Occipital lobe (tissue), 2 donors: ENCODE measurements around the gene NCF2. TPM values are rescaled to one million over a fixed set of nuclear protein-coding genes. Genes with fewer than 3 reads are reported as not detected.

Experiments used
- DNase-seq: peaks from one replicate; lab custom pipeline; 2025; lab: John Stamatoyannopoulos, UW
- total RNA-seq: library from RNA; depleted of rRNA; stranded (reverse); fragments of >200 nt; gene quantifications from one replicate; pipeline ENCODE4 v1.2.3, GENCODE V29; 2014

Gene NCF2
- total RNA-seq, 1 donor from 2014 or later = 4.8 TPM

DNA sequence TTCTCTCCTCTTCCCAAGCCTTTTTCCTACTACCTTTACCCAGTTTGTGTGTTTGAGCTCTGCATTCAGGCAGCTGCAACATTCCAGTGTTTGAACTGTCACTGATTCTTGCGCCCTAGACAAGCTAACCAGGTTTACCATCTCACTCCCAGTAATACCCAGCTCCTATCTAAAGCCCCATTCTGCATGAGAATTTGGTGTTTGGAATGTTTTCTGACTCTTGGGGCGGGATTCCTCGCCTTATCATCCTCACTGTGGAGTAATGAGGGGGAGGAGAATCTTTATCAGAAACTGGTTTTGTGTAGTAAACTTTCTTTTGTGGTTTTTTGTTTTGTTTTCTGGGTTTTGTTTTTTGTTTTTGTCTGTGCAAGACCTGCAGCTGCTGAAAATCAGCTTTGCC lies 36.5 kb downstream of the NCF2 start:
- DNase-seq = no peak

GRCh38 chr1:183553331-183553730 lies 36.9 kb downstream of the NCF2 start:
- no peak for DNase-seq

DNA sequence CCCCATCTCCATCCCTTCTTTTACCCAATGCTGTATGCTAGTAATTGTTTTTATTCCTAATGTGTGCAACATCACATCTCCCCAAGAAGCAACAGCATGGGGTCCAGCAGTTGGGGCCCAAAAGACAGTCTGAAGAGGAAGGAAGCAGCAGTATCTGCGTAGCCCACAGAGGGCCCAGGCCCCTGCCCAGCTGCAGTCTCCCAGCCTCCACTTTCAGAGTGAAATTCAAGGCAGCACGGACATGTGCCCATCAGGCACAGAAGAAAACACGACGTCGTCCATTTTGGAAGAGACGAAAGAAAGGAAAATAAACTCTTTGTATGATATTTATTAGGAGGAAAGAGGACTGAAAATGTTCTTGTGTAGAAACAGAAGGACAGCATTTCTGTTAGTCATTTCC lies 37.4 kb downstream of the NCF2 start:
- no peak for DNase-seq

DNA sequence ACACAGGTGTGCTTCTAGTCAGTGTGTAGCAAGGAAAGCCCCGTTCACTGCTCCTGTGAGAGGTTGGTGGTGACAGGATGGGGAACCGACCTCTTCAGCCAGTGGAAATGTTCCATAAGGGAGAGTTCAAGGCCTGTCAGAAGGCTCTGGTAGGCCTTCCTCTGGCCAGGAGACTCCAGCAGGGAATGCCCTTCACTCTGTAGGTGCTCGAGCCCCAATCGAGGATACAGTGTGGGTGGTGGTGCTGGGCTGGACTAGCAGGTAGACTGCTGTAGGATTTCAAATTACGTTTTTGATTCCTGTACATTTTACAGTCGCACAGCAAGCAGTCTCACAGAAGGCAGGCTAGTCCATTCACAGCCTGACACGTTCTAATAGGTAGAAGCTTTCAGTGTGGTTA lies 37.8 kb downstream of the NCF2 start:
- no peak for DNase-seq

DNA sequence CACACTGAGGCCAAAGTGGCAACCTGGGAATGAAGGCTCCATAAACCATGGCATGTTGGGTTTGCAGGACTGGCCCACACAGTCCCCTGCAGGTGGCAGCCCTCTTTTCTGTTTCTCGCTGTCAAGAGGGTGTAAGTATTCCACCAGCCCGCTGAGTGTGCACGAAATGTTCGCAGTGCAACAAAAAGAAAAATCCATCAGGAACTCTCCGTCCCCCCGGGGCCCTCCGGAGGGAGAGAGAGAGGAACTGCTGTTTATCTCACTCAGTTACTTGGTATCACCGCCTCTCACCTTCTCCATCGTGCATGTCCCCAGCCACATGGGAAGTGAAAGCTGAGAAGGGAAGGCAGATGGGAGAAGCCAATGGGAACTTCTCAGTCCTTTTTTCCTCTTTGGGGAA lies 38.3 kb downstream of the NCF2 start:
- DNase-seq = no peak

DNA sequence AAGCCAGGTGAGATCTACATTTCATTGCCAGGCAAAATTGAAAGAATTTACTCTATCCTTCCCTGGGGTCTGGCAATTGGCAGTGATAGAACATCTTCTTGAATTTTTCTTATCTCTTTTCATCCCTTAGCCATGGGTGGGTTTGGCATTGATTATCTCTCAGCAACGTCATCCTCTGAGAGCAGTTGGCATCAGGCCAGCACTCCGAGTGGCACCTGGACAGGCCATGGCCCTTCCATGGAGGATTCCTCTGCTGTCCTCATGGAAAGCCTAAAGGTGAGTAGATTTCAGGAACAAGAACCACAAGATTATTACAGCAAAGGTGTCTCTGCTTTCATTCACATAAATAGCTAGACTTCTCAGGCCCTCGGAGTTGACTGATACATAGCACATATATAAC lies 39.3 kb downstream of the NCF2 start:
- no peak for DNase-seq

GRCh38 chr1:183548116-183548515 lies 42.1 kb downstream of the NCF2 start:
- no peak for DNase-seq

DNA sequence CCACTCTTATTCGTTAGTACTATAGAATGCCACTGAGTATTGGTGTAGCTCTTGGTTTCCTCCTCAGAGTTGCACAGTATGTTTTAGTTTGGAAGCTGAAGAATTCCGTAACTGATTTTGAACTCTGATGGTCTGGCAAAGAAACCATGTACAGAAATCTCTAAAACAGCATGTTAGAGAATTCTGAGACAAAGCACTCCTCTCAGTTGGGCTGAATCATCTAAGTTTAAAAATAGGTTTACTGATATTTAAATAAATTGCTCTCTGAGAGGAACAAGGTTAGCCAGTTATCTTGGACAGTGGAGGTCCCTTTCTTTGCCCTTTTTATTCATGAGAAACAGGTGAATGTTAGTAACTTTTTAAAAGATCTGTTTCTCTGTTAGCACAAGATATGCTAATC lies 43.8 kb downstream of the NCF2 start:
- no peak for DNase-seq

GRCh38 chr1:183544598-183545297 lies 45.5 kb downstream of the NCF2 start:
- DNase-seq = no peak

- no peak for DNase-seq
Measured at GRCh38 chr1:183543619-183544204, 46.5 kb downstream of the NCF2 start.

- no peak for DNase-seq
Measured at GRCh38 chr1:183537405-183537804, 52.9 kb downstream of the NCF2 start.

DNA sequence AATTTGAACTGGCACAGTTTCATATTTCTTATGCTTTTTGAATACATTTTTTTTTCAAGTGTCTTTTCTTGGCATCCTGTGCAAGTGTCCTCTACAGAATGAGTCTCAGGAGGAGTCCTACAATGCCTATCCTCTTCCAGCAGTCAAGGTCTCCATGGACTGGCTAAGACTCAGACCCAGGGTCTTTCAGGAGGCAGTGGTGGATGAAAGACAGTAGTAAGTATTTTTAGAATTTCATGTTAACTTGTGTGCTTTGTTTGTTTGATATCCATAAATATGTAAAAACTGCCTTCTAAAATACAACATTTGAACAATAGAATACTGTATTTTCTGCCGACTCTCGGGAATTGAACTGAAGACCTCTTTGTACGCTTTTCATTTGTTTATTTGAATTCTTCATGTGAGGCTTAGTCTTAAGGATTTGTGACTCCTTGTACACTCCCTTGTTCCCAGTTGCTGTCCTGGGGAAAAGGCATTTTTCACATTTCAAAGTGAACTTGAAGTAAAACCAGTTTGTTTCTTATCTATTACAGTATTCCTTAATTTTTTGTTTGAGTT lies 56.6 kb downstream of the NCF2 start:
- no peak for DNase-seq

DNA sequence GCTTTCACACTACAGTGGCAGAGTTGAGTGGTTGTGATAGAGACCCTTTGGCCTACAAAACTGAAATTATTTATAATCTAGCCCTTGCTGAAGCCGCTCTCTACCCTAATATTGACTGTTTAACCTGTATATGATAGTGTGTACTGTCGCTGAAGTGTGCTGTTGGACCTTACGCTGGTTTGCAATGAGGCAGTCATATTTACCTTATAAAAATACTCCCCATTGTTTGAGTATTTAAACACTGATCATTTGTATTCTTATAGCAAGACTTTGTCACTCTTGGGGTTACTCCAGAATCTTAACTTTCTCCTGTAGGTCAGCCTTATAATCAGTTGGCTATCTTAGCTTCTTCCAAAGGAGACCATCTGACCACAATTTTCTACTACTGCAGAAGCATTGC lies 61.7 kb downstream of the NCF2 start:
- no peak for DNase-seq

GRCh38 chr1:183522104-183522503 lies 68.2 kb downstream of the NCF2 start:
- DNase-seq = no peak

- no peak for DNase-seq
Measured at GRCh38 chr1:183520379-183520778, 69.9 kb downstream of the NCF2 start.

GRCh38 chr1:183517401-183517800 lies 72.9 kb downstream of the NCF2 start:
- DNase-seq = no peak

GRCh38 chr1:183516725-183517124 lies 73.5 kb downstream of the NCF2 start:
- DNase-seq = no peak

DNA sequence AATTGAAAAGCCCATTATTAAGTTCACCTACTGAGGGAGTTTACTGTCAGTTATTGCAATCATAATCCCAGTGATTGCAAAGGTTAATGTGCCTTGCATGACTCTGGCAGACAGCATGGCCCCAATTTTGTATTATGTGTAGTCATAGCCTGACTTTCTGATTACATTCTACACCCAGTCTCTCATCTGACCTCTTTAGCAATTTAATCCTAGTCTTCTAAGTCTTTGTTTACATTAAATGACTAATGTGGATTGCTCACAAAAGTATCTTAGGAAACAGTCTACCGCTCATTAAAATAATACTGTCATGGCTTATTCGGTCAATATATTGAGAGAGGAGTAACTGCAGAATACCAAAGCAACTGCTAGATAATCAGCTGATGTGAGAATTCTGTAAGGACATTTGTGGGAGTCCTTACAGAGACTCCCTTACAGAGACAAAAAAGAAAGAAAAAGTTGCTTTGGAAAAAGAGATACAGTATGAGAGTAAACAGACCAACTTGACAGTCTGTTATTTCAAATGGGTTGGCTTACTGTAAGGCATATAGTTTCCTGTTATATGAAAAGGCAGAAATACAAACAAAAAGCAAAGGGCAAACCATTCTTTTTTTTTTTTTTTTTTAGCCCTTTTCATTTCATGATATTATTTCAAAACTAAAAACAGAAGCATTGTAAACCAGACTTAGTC lies 75.1 kb downstream of the NCF2 start:
- no peak for DNase-seq

- no peak for DNase-seq
Measured at GRCh38 chr1:183514235-183514634, 76.0 kb downstream of the NCF2 start.

GRCh38 chr1:183512450-183512849 lies 77.8 kb downstream of the NCF2 start:
- DNase-seq = no peak

GRCh38 chr1:183508694-183509093 lies 81.6 kb downstream of the NCF2 start:
- DNase-seq = no peak

DNA sequence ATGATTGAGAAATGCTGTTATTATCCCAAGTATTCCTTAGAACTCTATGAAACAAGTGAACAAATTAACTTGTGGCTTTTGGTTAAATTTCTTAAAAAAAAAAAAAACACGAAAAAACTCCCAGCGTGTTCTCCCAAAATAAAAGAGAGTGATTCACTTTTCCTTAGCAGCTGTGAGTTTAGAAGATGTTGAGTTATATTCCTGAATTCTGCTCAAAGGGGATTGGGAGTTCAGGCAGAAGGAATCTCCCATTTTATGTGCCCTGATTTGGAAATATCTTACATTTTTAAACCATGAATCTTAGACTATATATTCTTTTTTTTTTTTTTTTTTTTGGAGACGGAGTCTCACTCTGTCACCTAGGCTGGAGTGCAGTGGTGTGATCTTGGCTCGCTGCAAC lies 83.7 kb downstream of the NCF2 start:
- no peak for DNase-seq
